WTC11 (cell line): Measurements from ENCODE around the gene PDCD6IP.

Source experiments
- ESRRA ChIP-seq: sonication (generic); formaldehyde crosslinking; IDR thresholded peaks from 2 replicates; pipeline ENCODE4 v1.8.1; 2022; ENCODE audit warnings: mild to moderate bottlenecking, missing genetic modification reagents, borderline replicate concordance
- FOXJ3 ChIP-seq: sonication (generic); formaldehyde crosslinking; IDR thresholded peaks from 2 replicates; pipeline ENCODE4 v1.9.0; 2021; ENCODE audit warnings: missing genetic modification reagents, mild to moderate bottlenecking, borderline replicate concordance
- RELA ChIP-seq: sonication (generic); formaldehyde crosslinking; IDR thresholded peaks from 2 replicates; pipeline ENCODE4 v1.8.1; 2022; ENCODE audit warnings: missing genetic modification reagents, mild to moderate bottlenecking, borderline replicate concordance
- SP1 ChIP-seq: sonication (generic); formaldehyde crosslinking; conservative IDR thresholded peaks from 2 replicates; pipeline ENCODE4 v1.8.1; 2022; ENCODE audit warnings: missing genetic modification reagents
- TF ChIP-seq, protein P1 (sequence below): fragments of 200-600 bp; IDR thresholded peaks from 2 replicates; pipeline ENCODE4 v1.8.0; 2022; ENCODE audit warnings: antibody characterized with exemption
- TF ChIP-seq, protein P2 (sequence below): sonication (generic); formaldehyde crosslinking; IDR thresholded peaks from 2 replicates; pipeline ENCODE4 v1.8.1; 2023; ENCODE audit warnings: mild to moderate bottlenecking, missing genetic modification reagents
- TF ChIP-seq, protein P3 (sequence below): sonication (generic); formaldehyde crosslinking; IDR thresholded peaks from 2 replicates; pipeline ENCODE4 v1.8.1; 2022; ENCODE audit warnings: low read depth, mild to moderate bottlenecking, moderate library complexity, missing genetic modification reagents, borderline replicate concordance
- TF ChIP-seq, protein P4 (sequence below): sonication (generic); formaldehyde crosslinking; conservative IDR thresholded peaks from 2 replicates; pipeline ENCODE4 v1.8.1; 2022; ENCODE audit warnings: mild to moderate bottlenecking, missing genetic modification reagents

DNA sequence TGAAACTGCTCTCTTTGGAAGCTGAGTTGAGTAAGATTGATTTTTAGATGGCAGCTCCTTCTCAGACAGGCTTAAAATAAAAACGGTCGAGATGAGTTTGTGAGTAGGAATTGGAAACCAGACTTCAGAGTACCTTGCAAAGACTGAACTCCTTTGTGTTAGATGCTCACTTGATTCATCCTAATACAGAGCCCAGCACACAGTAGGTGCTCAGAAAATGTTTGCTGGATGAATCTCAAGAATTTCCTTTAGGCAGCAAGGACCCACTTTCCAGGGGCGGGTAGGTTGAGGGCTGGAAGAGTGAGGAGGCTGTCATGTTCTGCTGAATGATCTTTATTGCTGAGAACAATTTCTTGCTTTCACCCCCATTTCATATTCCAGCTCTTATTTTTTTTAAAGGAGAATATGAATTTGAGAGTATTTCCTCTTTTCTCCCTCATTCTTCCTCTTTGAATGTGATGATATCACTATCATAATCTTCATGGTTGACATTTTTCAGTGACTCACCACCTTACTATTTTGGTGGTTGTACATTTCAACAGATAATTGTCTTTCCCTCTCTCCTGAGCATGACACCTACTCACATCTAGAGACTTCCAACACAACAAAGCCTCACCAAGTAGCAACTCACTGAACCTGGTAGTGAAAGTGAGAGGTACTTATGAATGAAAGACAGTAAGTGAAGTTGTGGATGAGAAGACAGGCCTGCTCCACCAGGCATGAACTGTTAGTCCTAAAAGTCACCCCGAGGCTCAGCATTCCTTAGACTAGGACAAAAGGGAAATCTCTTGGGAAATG is 113.3 kb downstream of the PDCD6IP start:
- TF ChIP-seq, protein P1, sequence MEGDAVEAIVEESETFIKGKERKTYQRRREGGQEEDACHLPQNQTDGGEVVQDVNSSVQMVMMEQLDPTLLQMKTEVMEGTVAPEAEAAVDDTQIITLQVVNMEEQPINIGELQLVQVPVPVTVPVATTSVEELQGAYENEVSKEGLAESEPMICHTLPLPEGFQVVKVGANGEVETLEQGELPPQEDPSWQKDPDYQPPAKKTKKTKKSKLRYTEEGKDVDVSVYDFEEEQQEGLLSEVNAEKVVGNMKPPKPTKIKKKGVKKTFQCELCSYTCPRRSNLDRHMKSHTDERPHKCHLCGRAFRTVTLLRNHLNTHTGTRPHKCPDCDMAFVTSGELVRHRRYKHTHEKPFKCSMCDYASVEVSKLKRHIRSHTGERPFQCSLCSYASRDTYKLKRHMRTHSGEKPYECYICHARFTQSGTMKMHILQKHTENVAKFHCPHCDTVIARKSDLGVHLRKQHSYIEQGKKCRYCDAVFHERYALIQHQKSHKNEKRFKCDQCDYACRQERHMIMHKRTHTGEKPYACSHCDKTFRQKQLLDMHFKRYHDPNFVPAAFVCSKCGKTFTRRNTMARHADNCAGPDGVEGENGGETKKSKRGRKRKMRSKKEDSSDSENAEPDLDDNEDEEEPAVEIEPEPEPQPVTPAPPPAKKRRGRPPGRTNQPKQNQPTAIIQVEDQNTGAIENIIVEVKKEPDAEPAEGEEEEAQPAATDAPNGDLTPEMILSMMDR: no peak
- no peak for TF ChIP-seq FOXJ3
- TF ChIP-seq, protein P2, sequence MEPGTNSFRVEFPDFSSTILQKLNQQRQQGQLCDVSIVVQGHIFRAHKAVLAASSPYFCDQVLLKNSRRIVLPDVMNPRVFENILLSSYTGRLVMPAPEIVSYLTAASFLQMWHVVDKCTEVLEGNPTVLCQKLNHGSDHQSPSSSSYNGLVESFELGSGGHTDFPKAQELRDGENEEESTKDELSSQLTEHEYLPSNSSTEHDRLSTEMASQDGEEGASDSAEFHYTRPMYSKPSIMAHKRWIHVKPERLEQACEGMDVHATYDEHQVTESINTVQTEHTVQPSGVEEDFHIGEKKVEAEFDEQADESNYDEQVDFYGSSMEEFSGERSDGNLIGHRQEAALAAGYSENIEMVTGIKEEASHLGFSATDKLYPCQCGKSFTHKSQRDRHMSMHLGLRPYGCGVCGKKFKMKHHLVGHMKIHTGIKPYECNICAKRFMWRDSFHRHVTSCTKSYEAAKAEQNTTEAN (CRISPR knock-in tag): no peak
- no peak for TF ChIP-seq RELA (CRISPR knock-in tag)
- TF ChIP-seq ESRRA (CRISPR knock-in tag): no peak
- TF ChIP-seq, protein P3, sequence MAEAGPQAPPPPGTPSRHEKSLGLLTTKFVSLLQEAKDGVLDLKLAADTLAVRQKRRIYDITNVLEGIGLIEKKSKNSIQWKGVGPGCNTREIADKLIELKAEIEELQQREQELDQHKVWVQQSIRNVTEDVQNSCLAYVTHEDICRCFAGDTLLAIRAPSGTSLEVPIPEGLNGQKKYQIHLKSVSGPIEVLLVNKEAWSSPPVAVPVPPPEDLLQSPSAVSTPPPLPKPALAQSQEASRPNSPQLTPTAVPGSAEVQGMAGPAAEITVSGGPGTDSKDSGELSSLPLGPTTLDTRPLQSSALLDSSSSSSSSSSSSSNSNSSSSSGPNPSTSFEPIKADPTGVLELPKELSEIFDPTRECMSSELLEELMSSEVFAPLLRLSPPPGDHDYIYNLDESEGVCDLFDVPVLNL (CRISPR knock-in tag): no peak
- TF ChIP-seq, protein P4, sequence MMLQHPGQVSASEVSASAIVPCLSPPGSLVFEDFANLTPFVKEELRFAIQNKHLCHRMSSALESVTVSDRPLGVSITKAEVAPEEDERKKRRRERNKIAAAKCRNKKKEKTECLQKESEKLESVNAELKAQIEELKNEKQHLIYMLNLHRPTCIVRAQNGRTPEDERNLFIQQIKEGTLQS: no peak
- TF ChIP-seq SP1 (CRISPR knock-in tag): no peak
